ENCODE data around the gene THBS2.
"Not testable (repeated sequence)": the region's sequence is repeated elsewhere in the genome, so short reads cannot be mapped to it uniquely, and the experiment has no call there.

THBS2 gene

DNA sequence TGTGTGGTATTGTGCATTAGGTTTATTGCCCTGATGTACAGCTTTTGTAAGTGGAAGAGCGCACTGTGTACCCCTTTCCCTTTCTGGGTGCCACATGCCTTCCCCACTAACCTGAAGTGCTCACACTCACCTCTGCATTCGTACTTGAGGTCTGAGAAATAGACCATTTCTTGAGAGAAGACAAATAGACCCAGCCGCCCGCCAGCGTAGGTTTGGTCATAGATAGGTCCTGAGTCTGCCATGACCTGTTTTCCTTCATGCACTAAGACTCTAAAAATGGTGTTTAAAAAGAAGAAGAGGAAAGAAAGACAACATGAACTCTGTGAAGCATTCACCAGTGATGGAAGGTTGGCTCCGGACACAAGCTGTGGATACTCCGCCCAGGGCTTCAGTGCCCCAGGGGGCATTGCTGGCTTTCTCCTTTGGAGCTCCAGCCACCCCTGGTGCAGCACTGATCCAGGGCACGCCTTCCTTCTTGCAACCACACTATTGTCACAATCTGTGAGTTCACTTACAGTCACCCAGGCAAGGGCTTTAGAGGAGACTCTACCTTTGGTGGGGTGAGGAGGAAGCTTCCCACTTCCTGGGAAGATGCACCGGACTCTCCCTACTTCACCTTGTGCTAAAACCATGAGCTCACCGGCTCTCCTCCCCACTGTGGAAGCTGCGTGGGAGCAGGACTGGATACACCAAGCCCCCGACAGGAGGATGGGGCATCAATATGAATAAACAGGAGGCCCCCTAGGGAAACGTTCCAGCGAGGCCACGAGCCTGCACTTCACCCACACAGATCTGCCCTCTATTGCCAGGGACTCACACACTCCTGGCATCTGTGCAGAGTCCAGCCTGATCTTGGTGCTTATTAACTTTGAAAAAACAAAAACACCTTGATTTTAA, 33.3 kb downstream of the THBS2 start:
- no peak for TF ChIP-seq CTCF (IDR thresholded peaks at IDR 0.05; ENCODE audit: insufficient read depth, missing control alignments)
- FAIRE-seq, result no peak
- DNase-seq (ENCODE audit: insufficient read length, low spot score), result no peak

DNA sequence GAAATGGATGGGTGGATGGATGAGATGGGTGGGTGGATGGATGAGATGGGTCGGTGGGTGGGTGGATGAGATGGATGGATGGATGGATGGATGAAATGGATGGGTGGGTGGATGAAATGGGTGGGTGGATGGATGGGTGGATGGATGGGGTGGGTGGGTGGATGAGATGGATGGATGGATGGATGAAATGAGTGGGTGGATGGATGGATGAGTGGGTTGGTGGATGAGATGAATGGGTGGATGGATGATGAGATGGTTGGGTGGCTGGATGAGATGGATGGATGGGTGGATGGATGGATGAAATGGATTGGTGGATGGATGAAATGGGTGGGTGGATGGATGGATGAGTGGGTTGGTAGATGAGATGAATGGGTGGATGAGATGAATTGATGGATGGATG, 35.7 kb downstream of the THBS2 start:
- no peak for DNase-seq (ENCODE audit: insufficient read length, low spot score)
- no peak for TF ChIP-seq CTCF (IDR thresholded peaks at IDR 0.05; ENCODE audit: insufficient read depth, missing control alignments)
- no peak for FAIRE-seq

DNA sequence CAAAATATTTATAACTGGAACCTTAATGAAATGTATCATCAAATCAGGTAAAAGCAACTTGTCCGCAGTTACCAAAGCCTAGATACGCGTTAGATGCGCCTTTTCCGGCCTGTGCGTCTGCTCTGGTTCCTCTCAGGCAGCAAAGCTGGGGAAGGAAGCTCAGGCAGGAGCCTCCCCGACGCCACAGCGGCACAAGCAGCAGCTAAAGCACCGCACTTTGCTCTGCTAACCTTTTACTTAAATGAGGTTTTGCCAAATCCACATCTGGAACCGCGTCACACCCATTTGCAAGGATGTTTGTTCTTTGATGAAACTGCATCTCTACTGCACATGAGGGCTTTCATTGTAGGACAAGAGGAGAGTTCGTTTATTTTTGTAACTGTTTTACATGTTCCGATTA, 36.8 kb downstream of the THBS2 start:
- FAIRE-seq (no peak), DNase-seq (ENCODE audit: insufficient read length, low spot score) (no peak)
- no peak for TF ChIP-seq CTCF (IDR thresholded peaks at IDR 0.05; ENCODE audit: insufficient read depth, missing control alignments)

DNA sequence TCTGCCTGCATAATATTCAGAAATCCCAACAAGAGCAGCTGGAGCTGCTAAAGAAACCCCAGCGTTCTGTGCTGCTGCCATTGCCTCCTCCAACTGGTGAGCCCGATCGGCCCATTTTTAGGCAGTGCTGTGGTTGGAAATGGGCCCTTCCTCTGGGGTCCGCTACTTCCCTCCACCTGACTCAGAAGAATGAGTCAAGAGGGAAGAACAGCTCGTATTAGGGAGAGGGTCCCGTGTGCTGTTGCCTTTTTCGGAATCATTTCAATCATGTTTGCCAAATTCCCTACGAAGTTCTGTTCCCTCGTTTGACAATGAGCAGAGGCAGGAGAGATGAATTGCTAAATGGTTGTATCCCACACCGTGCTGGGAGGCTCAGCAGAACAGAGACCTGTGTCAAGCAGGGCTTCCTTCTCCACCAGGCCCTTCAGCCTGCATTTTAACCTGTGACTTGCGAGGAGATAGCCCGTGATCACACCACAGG, 38.4 kb downstream of the THBS2 start:
- TF ChIP-seq CTCF (IDR thresholded peaks at IDR 0.05; ENCODE audit: insufficient read depth, missing control alignments), result no peak
- no peak for DNase-seq (ENCODE audit: insufficient read length, low spot score)
- FAIRE-seq, result no peak

GRCh38 chr6:169214789-169215188, 38.9 kb downstream of the THBS2 start:
- DNase-seq (ENCODE audit: insufficient read length, low spot score); FAIRE-seq: not testable (repeated sequence)

GRCh38 chr6:169213814-169214520, 39.7 kb downstream of the THBS2 start:
- no peak for TF ChIP-seq CTCF (IDR thresholded peaks at IDR 0.05; ENCODE audit: insufficient read depth, missing control alignments)
- FAIRE-seq (no peak), DNase-seq (ENCODE audit: insufficient read length, low spot score) (no peak)

DNA sequence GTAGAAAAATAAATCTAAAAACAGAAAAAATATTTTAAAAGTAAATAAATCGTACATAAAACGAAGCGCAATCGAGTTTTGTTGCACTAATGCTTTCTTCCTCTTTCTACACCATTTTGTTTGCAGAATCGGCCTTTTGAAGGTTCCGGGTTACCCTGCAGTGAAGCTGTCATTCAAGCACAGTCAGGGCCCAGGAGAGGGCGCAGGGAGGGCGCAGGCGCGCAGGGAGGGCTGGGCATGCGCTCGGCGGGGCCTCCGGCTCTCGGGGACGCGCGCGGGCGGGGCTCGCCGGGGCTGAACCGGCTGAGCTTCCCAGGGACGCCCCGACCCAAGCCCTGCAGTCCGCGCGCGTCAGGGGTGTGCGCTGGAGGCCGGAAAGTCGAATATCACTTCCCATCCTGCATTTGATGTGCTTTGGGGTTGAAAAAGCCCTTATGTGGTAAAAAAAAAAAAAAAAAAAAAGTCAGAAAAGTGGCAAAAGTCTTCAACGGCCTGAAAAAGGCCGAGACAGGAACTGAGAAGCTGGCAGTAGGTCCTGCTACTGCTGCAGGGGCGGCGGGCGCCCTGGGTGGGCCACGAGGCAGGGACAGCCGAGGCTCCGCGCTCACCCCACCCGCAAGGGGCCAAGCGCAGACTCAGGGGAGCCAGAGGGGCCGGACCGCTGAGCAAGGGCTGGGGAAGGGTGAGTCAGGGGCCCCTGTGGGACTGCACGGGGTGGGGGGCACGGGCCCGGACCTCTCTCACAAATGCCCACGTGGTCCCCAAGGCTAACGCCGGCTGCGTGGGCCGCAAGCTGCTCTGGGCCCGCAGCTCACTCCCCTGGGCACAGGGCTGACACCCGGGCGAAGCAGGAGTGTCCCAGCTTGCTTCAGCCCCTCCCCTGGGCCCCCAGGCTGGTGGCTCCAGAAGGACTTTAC, 40.5 kb downstream of the THBS2 start:
- peak; percentile 65 for DNase-seq (ENCODE audit: insufficient read length, low spot score)
- TF ChIP-seq CTCF (IDR thresholded peaks at IDR 0.05; ENCODE audit: insufficient read depth, missing control alignments), result peak; percentile 18
- no peak for FAIRE-seq

Measured in D721Med (cell line).